Mesenteric fat pad (tissue), 1 donor: Measurements from ENCODE around the gene PEX16. TPM values are rescaled to one million over a fixed set of nuclear protein-coding genes. Genes with fewer than 3 reads are reported as not detected.
A peak's percentile ranks its signal among the peaks of the same experiment; 100 is the strongest.

Experiments
- DNase-seq: peaks from one replicate; pipeline ENCODE4 v3.0.0-alpha.2; 2020; ENCODE audit warnings: low spot score
- total RNA-seq: library from RNA; stranded (reverse); fragmentation: NEBNext Ultra II Directional; extraction: Animal tissue kit (Norgen Biotek cat#: 25700); gene quantifications from one replicate; pipeline ENCODE4 v1.2.1, GENCODE V29; 2021
- donor health status: DM: yes; HTN: yes; CAD: no.

The PEX16 gene
- total RNA-seq, 1 donor from 2014 or later: 21.5 TPM

DNA sequence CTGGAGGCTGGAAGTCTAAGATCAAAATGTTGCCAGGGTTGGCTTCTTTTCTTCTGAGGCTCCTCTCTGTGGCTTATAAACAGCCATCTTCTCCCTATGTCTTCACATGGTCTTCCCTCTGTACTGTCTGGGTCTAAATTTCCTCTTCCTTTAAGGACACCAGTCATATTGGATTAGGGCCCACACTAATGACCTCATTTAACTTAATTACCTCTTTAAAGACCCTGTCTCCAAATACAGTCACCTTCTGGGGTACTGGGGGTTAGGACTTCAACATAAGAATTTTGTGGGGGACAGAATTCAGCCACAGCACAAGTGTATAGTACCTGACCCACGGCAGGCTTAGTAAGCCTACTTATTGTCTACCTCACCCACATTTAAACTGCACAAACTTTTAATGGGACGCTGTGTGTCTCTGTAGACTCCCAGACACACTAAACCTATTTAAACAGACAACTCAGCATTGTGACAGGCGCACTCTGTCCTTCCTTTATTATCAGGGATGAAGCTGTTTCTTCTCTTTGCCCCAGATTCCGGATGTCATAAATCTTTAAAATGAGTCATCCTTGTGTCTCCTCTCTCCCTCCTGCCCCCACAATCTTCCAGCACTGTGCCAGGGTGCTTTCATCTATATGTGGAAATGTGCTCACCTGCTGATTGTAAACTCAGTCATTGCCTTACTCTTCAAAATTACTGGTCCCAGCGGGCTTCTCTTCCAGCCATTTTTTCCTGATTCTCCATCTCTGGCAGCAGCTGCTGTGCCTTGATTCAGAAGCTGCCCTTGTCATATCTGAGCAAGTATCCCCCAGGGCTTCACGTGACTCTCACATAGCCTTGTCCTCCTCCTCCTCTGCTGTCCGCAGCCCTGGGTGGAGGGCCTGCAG lies 37.6 kb downstream of the PEX16 start:
- DNase-seq: no peak

GRCh38 chr11:45877845-45878244 lies 39.8 kb downstream of the PEX16 start:
- DNase-seq: no peak

- no peak for DNase-seq
Observed at GRCh38 chr11:45877221-45877620, 40.5 kb downstream of the PEX16 start.

DNA sequence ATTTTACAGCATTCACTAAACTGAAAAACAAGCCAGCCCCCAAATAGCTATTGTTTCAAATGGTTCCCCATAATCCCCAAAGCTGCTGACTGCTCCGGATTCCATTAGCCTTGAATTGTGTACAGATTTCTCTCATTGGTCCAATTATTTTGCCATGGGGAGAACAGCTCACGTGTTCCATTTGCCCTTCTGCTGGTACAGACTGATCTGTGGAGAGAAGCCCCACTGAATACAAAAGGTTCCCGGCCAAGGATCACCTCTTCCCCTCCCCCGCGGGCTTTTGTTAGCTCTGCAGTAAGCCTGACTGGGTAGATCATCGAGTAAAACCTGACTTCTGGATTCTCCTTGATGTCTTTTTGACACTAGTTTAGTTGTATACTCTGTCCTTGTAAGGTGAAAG lies 41.3 kb downstream of the PEX16 start:
- no peak for DNase-seq

GRCh38 chr11:45872651-45873356 lies 44.9 kb downstream of the PEX16 start:
- DNase-seq: no peak

DNA sequence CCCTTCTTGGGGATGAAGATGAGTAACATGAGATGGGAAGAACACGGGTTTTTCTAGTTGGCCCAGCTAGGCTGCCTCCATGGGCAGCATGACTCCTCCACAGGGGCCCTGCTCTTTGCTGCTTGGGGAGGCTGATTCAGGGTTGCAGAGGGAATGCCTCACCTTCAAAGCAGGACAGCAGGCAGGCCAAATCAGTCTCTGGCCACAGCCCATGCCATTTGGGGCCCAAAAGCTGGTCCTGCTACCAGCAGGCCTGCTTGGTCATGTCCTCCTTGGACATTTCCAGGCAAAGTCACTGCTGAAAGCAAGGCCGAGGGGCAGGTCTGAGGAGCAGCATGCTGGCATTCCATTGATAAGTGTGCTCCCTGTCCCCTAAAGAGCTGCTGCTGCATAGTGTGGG lies 46.0 kb downstream of the PEX16 start:
- DNase-seq: no peak

DNA sequence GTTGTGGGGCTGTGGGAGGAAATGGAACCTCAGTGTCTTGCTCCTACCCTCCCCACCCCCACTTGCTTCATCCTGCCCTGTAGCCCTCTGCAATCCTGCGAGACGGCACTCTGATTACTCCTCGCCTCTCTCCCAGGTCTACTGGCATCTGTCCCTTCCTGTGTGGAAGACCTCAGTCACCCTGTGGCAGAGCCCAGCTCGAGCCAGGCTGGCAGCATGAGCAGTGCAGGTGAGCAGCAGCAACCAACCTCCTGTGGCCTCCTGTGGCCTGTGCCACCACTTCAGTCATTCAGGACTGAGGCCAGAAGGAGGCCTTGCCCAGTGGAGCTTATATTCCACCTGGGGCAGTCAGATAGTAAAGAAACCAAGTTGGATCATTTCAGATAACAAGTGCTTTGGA lies 47.0 kb downstream of the PEX16 start:
- DNase-seq: no peak

DNA sequence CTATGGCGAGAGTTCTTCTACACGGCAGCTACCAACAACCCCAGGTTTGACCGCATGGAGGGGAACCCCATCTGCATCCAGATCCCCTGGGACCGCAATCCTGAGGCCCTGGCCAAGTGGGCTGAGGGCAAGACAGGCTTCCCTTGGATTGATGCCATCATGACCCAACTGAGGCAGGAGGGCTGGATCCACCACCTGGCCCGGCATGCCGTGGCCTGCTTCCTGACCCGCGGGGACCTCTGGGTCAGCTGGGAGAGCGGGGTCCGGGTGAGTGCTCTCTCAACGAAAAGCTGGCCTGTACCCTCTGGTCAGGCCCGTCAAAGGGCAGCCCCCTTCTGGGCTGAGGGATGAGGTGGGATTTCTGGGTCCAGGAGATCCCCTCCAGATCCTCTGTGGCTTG lies 48.1 kb downstream of the PEX16 start:
- no peak for DNase-seq

DNA sequence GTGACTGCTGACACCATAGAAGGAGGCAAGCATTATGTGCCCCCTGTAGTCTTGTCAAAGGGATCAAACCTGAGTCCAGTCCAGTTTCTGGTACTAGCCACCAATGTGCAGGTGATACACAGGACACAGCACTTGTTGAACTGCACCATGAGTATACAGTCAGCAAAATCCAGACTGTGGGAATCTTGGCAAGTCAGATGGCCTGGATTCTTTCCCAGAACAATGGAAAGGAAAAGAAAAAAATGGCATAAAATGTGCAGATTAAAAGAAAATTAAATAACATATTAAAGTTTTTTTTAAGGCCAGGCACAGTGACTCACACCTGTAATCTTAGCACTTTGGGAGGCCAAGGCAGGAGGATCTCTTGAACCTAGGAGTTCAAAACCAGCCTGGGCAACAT lies 53.6 kb downstream of the PEX16 start:
- DNase-seq: no peak

DNA sequence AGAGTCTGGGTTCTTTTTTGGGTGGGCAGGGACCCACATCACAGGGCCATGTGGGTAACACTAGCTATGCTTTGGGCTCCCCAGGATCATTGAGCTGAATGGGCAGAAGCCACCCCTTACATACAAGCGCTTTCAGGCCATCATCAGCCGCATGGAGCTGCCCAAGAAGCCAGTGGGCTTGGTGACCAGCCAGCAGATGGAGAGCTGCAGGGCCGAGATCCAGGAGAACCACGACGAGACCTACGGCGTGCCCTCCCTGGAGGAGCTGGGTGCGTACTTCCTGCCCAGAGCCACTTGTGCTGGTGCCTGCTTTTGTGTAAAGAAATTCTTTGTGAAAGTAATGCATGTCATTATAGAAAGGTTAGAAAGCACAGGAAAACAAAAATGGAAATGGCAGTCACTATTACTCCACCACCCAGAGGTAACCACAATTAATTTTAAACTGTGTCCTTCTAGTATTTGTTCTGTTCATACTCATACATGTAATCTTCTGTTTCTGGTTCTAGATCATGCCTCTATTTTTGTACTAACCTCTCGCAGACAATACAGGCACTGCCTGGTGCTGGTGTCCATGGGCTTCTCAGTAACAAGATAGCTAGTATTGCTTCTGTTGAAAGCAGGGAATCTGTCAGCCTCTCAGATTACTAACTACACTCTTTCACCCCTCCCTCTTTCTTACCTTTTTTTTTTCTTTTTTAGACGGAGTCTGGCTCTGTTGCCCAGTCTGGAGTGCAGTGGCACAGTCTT lies 56.7 kb downstream of the PEX16 start:
- peak; percentile 84 for DNase-seq

DNA sequence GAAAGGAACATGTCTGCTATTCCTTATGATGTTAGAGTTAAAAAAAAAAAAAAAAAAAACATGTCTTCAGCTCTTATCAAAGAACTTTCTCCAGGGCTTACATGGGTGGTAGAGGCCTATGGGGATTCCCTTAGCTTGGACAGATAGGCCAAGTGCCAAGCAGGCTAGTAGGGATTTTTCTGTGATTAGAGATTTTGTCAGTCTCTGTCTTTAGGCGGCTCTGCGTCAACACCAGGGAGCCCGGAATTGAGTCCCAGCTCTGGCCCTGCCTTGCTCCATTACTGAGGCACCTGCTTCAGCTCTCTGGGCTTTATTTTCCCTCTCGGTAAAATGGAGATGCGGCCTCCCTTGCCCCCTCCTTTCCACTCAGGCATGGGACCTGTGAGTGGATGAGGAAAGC lies 57.3 kb downstream of the PEX16 start:
- DNase-seq: peak; percentile 74

Other genes with a start within 250 kb of the PEX16 start
- gene SLC35C1, start 112.7 kb downstream of the PEX16 start, total RNA-seq: 81.0 TPM
- 69.9 TPM for gene CRY2, start 70.4 kb downstream of the PEX16 start, total RNA-seq
- gene MAPK8IP1, start 32.2 kb downstream of the PEX16 start, total RNA-seq: 4.2 TPM
- 1.4 TPM for gene FREY1, start 10.6 kb downstream of the PEX16 start, total RNA-seq
- not detected for gene LARGE2, start 4.8 kb upstream of the PEX16 start, total RNA-seq
- gene PHF21A, start 203.6 kb upstream of the PEX16 start, total RNA-seq: 44.8 TPM